HepG2 (cell line): ENCODE data around the gene PCGF3. TPM values are rescaled to one million over a fixed set of nuclear protein-coding genes. Genes with fewer than 3 reads are reported as not detected.

Experiments used
- CHD4 ChIP-seq: fragments of 200-600 bp; sonication (generic); IDR thresholded peaks from 2 replicates; pipeline ENCODE4 v1.7.0; 2017; ENCODE audit warnings: mild to moderate bottlenecking, low read length, borderline replicate concordance
- EED ChIP-seq: sonication (generic); formaldehyde crosslinking; IDR thresholded peaks from 2 replicates; pipeline ENCODE4 v1.5.0; 2020; ENCODE audit warnings: mild to moderate bottlenecking, missing genetic modification reagents
- ELF3 ChIP-seq: IDR thresholded peaks from 2 replicates; pipeline ENCODE4 v1.6.1; 2016; ENCODE audit warnings: missing genetic modification reagents, missing compliant biosample characterization
- ETV5 ChIP-seq: IDR thresholded peaks from 2 replicates; pipeline ENCODE4 v1.6.1; 2018; ENCODE audit warnings: missing biosample characterization, missing genetic modification reagents, inconsistent platforms, borderline replicate concordance
- FOXA3 ChIP-seq: IDR thresholded peaks from 2 replicates; pipeline ENCODE4 v1.6.1; 2016; ENCODE audit warnings: missing genetic modification reagents, missing compliant biosample characterization
- FOXM1 ChIP-seq: sonication (generic); formaldehyde crosslinking; IDR thresholded peaks from 2 replicates; pipeline ENCODE4 v1.5.0; 2020; ENCODE audit warnings: missing genetic modification reagents
- GTF2F1 ChIP-seq: fragments of 150-350 bp; IDR thresholded peaks from 2 replicates; pipeline ENCODE4 v1.6.1; 2014; ENCODE audit warnings: low read length
- HIVEP1 ChIP-seq: sonication (generic); formaldehyde crosslinking; IDR thresholded peaks from 2 replicates; pipeline ENCODE4 v1.4.0; 2020; ENCODE audit warnings: mild to moderate bottlenecking, missing genetic modification reagents
- ISX ChIP-seq: sonication (generic); formaldehyde crosslinking; conservative IDR thresholded peaks from 2 replicates; pipeline ENCODE4 v1.5.0; 2020; ENCODE audit warnings: missing genetic modification reagents
- KDM3A ChIP-seq: IDR thresholded peaks from 2 replicates; pipeline ENCODE4 v1.6.1; 2018; ENCODE audit warnings: low read depth, missing compliant biosample characterization
- MBD4 ChIP-seq: IDR thresholded peaks from 2 replicates; pipeline ENCODE4 v1.6.1; 2012; ENCODE audit warnings: low read length, inconsistent platforms, borderline replicate concordance
- MEF2D ChIP-seq: sonication (generic); formaldehyde crosslinking; IDR thresholded peaks from 2 replicates; pipeline ENCODE4 v1.5.1; 2020; ENCODE audit warnings: mild to moderate bottlenecking, missing genetic modification reagents
- NFYB ChIP-seq: sonication (generic); formaldehyde crosslinking; IDR thresholded peaks from 2 replicates; pipeline ENCODE4 v1.4.0; 2020; ENCODE audit warnings: missing genetic modification reagents
- PHB2 ChIP-seq: fragments of 450-650 bp; IDR thresholded peaks from 2 replicates; pipeline ENCODE4 v1.6.1; 2018; ENCODE audit not compliant: partially characterized antibody
- SRSF1 ChIP-seq: fragments of 200-400 bp; formaldehyde crosslinking; optimal IDR thresholded peaks from 2 replicates; pipeline ENCODE3; 2017; ENCODE audit warnings: mild to moderate bottlenecking, low read depth, low read length, moderate library complexity
- TOE1 ChIP-seq: sonication (generic); formaldehyde crosslinking; IDR thresholded peaks from 2 replicates; pipeline ENCODE4 v1.4.0; 2020; ENCODE audit warnings: mild to moderate bottlenecking, missing genetic modification reagents
- WIZ ChIP-seq: sonication (generic); formaldehyde crosslinking; IDR thresholded peaks from 2 replicates; pipeline ENCODE4 v1.5.1; 2020; ENCODE audit warnings: mild to moderate bottlenecking, missing genetic modification reagents
- XRCC5 ChIP-seq: fragments of 200-400 bp; formaldehyde crosslinking; optimal IDR thresholded peaks from 2 replicates; pipeline ENCODE3; 2017; ENCODE audit warnings: mild to moderate bottlenecking, low read length
- ZNF101 ChIP-seq: sonication (generic); formaldehyde crosslinking; IDR thresholded peaks from 2 replicates; pipeline ENCODE4 v1.4.0; 2020; ENCODE audit warnings: mild to moderate bottlenecking, low read depth, missing genetic modification reagents, borderline replicate concordance
- ZNF256 ChIP-seq: sonication (generic); formaldehyde crosslinking; conservative IDR thresholded peaks from 2 replicates; pipeline ENCODE4 v1.4.0; 2020; ENCODE audit warnings: missing genetic modification reagents
- ZNF264 ChIP-seq: sonication (generic); formaldehyde crosslinking; IDR thresholded peaks from 2 replicates; pipeline ENCODE4 v1.4.0; 2020; ENCODE audit warnings: missing genetic modification reagents
- ZNF564 ChIP-seq: sonication (generic); formaldehyde crosslinking; IDR thresholded peaks from 2 replicates; pipeline ENCODE4 v1.8.1; 2023; ENCODE audit warnings: mild to moderate bottlenecking, missing genetic modification reagents
- ZNF569 ChIP-seq: sonication (generic); formaldehyde crosslinking; IDR thresholded peaks from 2 replicates; pipeline ENCODE4 v1.5.0; 2020; ENCODE audit warnings: mild to moderate bottlenecking, missing genetic modification reagents, moderate library complexity, borderline replicate concordance
- ZNF589 ChIP-seq: sonication (generic); formaldehyde crosslinking; conservative IDR thresholded peaks from 2 replicates; pipeline ENCODE4 v1.8.0; 2022; ENCODE audit warnings: mild to moderate bottlenecking, moderate library complexity, missing genetic modification reagents
- ZNF616 ChIP-seq: sonication (generic); formaldehyde crosslinking; IDR thresholded peaks from 2 replicates; pipeline ENCODE4 v1.5.0; 2020; ENCODE audit warnings: low read depth, mild to moderate bottlenecking, missing genetic modification reagents
- ZNF670 ChIP-seq: sonication (generic); formaldehyde crosslinking; IDR thresholded peaks from 2 replicates; pipeline ENCODE4 v1.8.0; 2022; ENCODE audit warnings: mild to moderate bottlenecking, missing genetic modification reagents, borderline replicate concordance
- ZNF672 ChIP-seq: sonication (generic); formaldehyde crosslinking; IDR thresholded peaks from 2 replicates; pipeline ENCODE4 v1.8.1; 2022; ENCODE audit warnings: missing genetic modification reagents
- ZNF816 ChIP-seq: sonication (generic); formaldehyde crosslinking; IDR thresholded peaks from 2 replicates; pipeline ENCODE4 v1.8.0; 2022; ENCODE audit warnings: missing genetic modification reagents, mild to moderate bottlenecking, borderline replicate concordance
- polyA plus RNA-seq, 8 experiments: library from polyadenylated mRNA; depleted of rRNA in 3 of 8; stranded (reverse) in 7 of 8; unstranded in 1 of 8; fragments of >200 nt; fragmentation: Illumina TruSeq in 4 of 8; extraction: Trizol in 4 of 8; gene quantifications; 2 replicates each; pipeline versions ENCODE4 v1.2.1 to v1.2.3, GENCODE V29; 2011 to 2016; ENCODE audit warnings: low read depth in 4 of 8, missing spikeins in 1 of 8, mixed read lengths in 1 of 8; ENCODE audit not compliant: insufficient read depth in 1 of 8
- total RNA-seq, 5 experiments: library from RNA; depleted of rRNA; stranded (reverse); fragments of >200 nt; fragmentation: Illumina TruSeq; extraction: Trizol; gene quantifications; 2 replicates each; pipeline ENCODE4 v1.2.3, GENCODE V29; 2016; ENCODE audit warnings: low read depth in 1 of 5
- TF ChIP-seq, protein P1 (sequence below): sonication (generic); formaldehyde crosslinking; IDR thresholded peaks from 2 replicates; pipeline ENCODE4 v1.5.1; 2020; ENCODE audit warnings: mild to moderate bottlenecking, missing genetic modification reagents
- TF ChIP-seq, protein P2 (sequence below): IDR thresholded peaks from 2 replicates; pipeline ENCODE4 v1.6.1; 2016

PCGF3 gene
- total and polyA plus RNA-seq, 2 of the 13 experiments (the other 11 are each of a cell fraction or from before 2014, with no cell fraction given) = 28.6 to 66.2 TPM

DNA sequence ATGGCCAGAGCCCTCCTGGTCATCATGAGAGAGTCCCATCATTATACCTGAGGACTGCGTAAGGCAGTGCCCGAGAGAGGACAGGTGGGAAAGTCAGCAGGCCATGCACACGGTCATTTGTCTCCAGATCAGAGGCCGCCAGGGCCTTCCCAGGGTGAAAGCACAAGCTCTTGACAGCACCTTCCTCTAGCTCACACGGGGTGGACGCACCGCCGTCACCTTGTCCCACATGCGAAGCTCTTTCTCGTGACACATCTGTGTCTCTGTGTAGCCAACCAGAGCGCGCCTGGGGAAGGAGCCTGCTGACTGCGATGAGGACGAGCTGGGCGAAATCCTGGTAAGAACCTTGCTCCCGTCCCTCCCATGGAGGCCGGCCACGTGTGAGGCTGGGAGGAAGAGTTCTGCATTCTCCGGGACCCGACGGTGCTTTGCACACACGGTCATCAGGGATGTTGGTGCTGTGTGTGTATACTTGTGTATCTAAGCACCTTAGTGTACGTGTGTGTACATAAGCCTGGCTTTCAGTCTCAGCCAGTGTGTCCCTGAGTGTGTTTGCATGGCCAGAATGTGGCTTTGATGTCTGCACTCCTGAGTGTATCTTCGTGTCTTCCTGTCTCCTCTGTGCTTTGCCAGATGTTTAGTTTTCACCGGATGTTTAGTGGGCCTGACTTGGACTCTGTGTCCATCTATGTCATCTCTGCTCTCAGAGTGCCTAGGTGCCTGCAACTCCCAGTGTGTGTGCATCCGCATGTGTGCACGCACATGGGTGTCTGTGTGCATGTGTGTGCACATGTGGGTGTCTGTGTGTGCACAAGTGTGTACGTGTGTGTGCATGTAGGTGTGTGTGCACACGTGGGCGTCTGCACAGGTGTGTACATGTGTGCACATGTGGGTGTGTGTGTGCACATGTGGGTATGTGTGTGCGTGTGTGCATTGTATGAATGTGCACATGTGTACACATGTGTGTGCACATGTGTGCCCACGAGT is 46.7 kb upstream of the PCGF3 start (continued):
- TF ChIP-seq, protein P1, sequence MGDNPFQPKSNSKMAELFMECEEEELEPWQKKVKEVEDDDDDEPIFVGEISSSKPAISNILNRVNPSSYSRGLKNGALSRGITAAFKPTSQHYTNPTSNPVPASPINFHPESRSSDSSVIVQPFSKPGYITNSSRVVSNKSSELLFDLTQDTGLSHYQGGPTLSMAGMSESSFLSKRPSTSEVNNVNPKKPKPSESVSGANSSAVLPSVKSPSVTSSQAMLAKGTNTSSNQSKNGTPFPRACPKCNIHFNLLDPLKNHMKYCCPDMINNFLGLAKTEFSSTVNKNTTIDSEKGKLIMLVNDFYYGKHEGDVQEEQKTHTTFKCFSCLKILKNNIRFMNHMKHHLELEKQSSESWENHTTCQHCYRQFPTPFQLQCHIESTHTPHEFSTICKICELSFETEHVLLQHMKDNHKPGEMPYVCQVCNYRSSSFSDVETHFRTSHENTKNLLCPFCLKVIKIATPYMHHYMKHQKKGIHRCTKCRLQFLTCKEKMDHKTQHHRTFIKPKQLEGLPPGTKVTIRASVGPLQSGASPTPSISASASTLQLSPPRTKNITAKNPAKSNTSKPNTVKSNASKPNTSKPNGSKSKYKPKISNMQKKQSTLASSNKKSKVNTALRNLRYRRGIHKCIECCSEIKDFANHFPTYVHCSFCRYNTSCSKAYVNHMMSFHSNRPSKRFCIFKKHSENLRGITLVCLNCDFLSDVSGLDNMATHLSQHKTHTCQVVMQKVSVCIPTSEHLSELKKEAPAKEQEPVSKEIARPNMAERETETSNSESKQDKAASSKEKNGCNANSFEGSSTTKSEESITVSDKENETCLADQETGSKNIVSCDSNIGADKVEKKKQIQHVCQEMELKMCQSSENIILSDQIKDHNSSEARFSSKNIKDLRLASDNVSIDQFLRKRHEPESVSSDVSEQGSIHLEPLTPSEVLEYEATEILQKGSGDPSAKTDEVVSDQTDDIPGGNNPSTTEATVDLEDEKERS (CRISPR knock-in tag) = peak; percentile 59; the same call in 1 of the 2 replicates
- TF ChIP-seq ISX (CRISPR knock-in tag) = no peak
- TF ChIP-seq KDM3A (CRISPR knock-in tag) = no peak
- TF ChIP-seq ZNF256 (CRISPR knock-in tag) = no peak
- TF ChIP-seq ZNF670 (CRISPR knock-in tag) = peak; percentile 72; the same call in 1 of the 2 replicates
- TF ChIP-seq MEF2D = peak; percentile 79
- TF ChIP-seq MBD4 = no peak
- TF ChIP-seq HIVEP1 (CRISPR knock-in tag) = no peak
- peak; percentile 66 for TF ChIP-seq ELF3 (CRISPR knock-in tag)
- no peak for TF ChIP-seq NFYB
- no peak for TF ChIP-seq ZNF816 (CRISPR knock-in tag)
- TF ChIP-seq ZNF101 (CRISPR knock-in tag) = no peak
- TF ChIP-seq ETV5 (CRISPR knock-in tag) = peak; percentile 96
- TF ChIP-seq ZNF616 (CRISPR knock-in tag) = no peak
- TF ChIP-seq PHB2 = no peak
- no peak for TF ChIP-seq GTF2F1
- 0 out of 2 replicates have a peak, but pooled peaks have one; percentile 12 for TF ChIP-seq FOXM1 (CRISPR knock-in tag)
- no peak for TF ChIP-seq ZNF564 (CRISPR knock-in tag)
- no peak for TF ChIP-seq TOE1 (CRISPR knock-in tag)
- TF ChIP-seq FOXA3 (CRISPR knock-in tag) = peak; percentile 89
- no peak for TF ChIP-seq ZNF672 (CRISPR knock-in tag)
- TF ChIP-seq ZNF264 (CRISPR knock-in tag) = no peak
- TF ChIP-seq EED (CRISPR knock-in tag) = no peak
- TF ChIP-seq ZNF589 = 0 out of 2 replicates have a peak, but pooled peaks have one; percentile 53
- no peak for TF ChIP-seq SRSF1
- TF ChIP-seq, protein P2, sequence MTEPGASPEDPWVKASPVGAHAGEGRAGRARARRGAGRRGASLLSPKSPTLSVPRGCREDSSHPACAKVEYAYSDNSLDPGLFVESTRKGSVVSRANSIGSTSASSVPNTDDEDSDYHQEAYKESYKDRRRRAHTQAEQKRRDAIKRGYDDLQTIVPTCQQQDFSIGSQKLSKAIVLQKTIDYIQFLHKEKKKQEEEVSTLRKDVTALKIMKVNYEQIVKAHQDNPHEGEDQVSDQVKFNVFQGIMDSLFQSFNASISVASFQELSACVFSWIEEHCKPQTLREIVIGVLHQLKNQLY = 0 out of 2 replicates have a peak, but pooled peaks have one; percentile 20
- no peak for TF ChIP-seq XRCC5
- no peak for TF ChIP-seq WIZ (CRISPR knock-in tag)
- TF ChIP-seq CHD4 = peak; percentile 75; the same call in 1 of the 2 replicates
- no peak for TF ChIP-seq ZNF569 (CRISPR knock-in tag)
